ENCODE data around the gene MED15. TPM values are rescaled to one million over a fixed set of nuclear protein-coding genes. Genes with fewer than 3 reads are reported as not detected.
A peak's percentile ranks its signal among the peaks of the same experiment; 100 is the strongest.
"Not testable (repeated sequence)": the region's sequence is repeated elsewhere in the genome, so short reads cannot be mapped to it uniquely, and the experiment has no call there.

MED15 gene
- total RNA-seq, 1 donor from 2014 or later: 104 TPM

GRCh38 chr22:20619045-20619892 is 111.9 kb downstream of the MED15 start:
- DNase-seq (ENCODE audit: low spot score): no peak

GRCh38 chr22:20619893-20620194 is 112.4 kb downstream of the MED15 start:
- DNase-seq (ENCODE audit: low spot score): not testable (repeated sequence)

GRCh38 chr22:20621162-20621561 is 113.8 kb downstream of the MED15 start:
- no peak for DNase-seq (ENCODE audit: low spot score)

- no peak for DNase-seq (ENCODE audit: low spot score)
These were observed 115.4 kb downstream of the MED15 start for GRCh38 chr22:20622650-20623339.

GRCh38 chr22:20624161-20624616 is 116.8 kb downstream of the MED15 start:
- DNase-seq (ENCODE audit: low spot score): no peak

DNA sequence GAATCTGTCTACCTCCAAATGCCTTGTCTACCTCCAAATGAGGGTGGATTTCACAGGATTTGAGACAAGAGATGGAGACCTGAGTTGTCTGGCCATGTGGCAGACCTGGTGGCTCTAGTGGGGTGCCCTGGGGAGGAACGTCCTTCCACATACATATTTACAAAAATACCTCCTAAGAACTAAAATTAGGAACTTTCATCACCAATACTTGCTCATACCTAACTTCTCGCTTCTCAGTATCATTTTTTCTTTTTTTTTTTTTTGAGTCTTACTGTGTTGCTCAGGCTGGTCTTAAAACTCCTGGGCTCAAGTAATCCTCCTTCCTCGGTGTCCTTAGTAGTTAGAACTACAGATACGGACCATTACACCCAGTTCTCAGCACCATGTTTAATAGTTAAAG is 117.9 kb downstream of the MED15 start:
- no peak for DNase-seq (ENCODE audit: low spot score)

DNA sequence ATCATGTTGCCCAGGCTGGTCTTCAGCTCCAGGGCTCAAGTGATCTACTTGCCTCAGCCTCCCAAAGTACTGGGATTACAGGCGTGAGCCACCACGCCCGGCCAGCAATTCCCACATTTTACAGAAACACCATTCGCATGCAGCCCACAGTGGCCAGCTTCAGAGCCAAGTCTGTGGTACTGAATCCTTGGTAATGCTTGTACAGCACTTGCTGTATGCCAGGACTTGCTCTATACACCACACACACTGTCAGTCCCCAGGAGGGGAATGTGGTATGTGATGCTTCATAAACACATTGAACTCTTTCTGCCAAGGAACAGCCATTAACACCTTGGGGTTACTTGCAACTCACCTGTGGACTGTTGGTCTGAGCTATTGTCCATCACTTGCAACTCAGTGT is 119.4 kb downstream of the MED15 start:
- no peak for DNase-seq (ENCODE audit: low spot score)

DNA sequence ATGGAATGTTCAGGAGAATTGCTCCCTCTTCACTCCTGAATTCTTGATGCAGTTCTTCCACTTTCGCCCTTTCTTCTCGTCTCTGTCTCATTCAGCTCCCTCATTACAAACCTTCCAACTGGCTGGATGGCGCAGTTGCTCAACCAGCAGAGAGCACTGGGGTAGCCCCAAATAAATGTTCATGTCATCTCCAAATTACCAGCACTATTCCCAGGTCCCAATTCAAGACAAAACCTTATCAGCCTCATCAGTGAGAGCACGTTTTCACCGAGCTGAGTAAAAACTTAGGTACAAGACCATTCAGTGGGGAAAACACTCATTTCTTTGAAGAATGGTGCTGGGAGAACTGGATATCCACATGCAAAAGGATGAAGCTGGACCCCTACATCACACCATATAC is 120.0 kb downstream of the MED15 start:
- no peak for DNase-seq (ENCODE audit: low spot score)

- DNase-seq (ENCODE audit: low spot score): no peak
These were observed 120.9 kb downstream of the MED15 start for GRCh38 chr22:20628081-20628939.

- DNase-seq (ENCODE audit: low spot score): no peak
These were observed 122.0 kb downstream of the MED15 start for GRCh38 chr22:20629401-20629800.

GRCh38 chr22:20630873-20631617 is 123.6 kb downstream of the MED15 start:
- no peak for DNase-seq (ENCODE audit: low spot score)

- DNase-seq (ENCODE audit: low spot score): no peak
These were observed 124.7 kb downstream of the MED15 start for GRCh38 chr22:20632082-20632481.

- no peak for DNase-seq (ENCODE audit: low spot score)
These were observed 125.1 kb downstream of the MED15 start for GRCh38 chr22:20632518-20632917.

GRCh38 chr22:20634560-20635226 is 127.3 kb downstream of the MED15 start:
- DNase-seq (ENCODE audit: low spot score): no peak

- DNase-seq (ENCODE audit: low spot score): no peak
These were observed 127.8 kb downstream of the MED15 start for GRCh38 chr22:20635227-20635591.

DNA sequence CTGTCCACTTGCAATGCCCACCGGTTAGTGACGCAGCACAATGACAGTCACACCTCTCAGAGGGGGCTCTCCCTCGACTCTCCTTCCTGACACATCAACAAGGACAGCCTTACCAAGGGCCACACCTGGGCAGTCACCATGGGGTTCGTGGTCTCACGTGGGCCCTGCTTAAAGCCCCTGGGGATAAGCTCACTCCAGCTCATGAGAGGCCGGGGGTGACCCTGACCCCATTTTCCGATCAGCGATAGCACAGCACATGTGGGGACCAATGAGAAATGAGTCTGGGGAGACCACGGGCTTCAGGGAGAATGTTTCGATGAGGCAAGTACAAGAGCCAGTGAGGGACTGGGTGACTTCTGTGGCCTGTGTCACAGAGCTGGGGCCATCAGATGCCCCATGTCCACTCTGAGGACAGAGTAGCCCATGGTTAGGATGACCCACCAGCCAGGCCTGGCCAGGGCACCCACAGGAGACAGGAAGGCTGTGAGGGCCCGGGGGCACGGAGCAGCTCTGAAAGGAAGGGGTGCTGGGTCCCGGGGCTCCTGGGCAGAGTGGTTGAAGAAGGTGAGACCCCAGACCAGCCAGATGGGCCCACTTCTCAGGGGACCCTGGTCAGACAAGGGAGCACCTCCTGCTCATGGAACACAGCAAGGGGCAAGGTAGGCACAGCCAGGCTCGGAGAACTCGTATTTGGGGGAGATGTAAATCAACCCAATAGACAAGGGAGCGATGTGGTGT is 128.8 kb downstream of the MED15 start:
- DNase-seq (ENCODE audit: low spot score): peak; percentile 84

DNA sequence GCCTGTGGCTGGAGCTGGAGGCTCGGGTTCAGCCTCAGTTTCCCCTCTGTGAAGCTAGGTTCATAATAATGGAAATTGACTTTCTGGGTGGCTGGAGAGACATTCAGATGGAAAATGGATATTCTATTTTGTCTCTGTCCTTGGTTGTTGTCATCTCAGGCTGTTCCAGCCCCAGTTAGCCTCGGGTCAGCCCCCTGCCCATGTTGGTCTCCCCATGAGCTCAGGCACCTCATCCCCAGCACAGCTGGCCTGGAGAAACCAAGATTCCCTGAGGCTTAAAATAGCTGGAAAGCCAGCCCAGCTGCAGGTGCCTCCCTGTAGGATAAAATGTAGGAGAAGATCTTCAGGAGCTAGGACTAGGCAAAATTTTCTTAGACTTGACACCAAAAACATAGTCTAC is 129.5 kb downstream of the MED15 start:
- peak; percentile 51 for DNase-seq (ENCODE audit: low spot score)

Measured in mesenteric fat pad (tissue), 1 donor.